CD4-positive, CD25-positive, alpha-beta regulatory T cell (primary cell): ENCODE data around the gene HLA-DMA. TPM values are rescaled to one million over a fixed set of nuclear protein-coding genes. Genes with fewer than 3 reads are reported as not detected.

Source experiments
- ATAC-seq, 2 donors: fragments of 150-1000 bp; cut with Tn5 transposase; one replicate each; pipeline ENCODE4 v1.10.0; 2021; ENCODE audit warnings: low read depth in 2 of 2, moderate number of reproducible peaks in 2 of 2, moderate library complexity in 1 of 2
- DNase-seq, 3 donors: peaks; one replicate each; pipeline versions ENCODE4 v3.0.0 to v3.0.0-alpha.2; 2012 to 2022; ENCODE audit warnings: mixed read lengths in 1 of 3
- H3K27ac ChIP-seq: one replicate; pipeline ENCODE4 v1.7.0; 2013; ENCODE audit warnings: mild to moderate bottlenecking, low read length; ENCODE audit not compliant: insufficient read depth, poor library complexity, severe bottlenecking
- H3K27me3 ChIP-seq: one replicate; pipeline ENCODE4 v1.7.0; 2013; ENCODE audit warnings: low read length; ENCODE audit not compliant: control insufficient read depth, insufficient read depth
- H3K36me3 ChIP-seq: one replicate; pipeline ENCODE4 v1.7.0; 2013; ENCODE audit warnings: mild to moderate bottlenecking, low read length, moderate library complexity; ENCODE audit not compliant: control insufficient read depth, insufficient read depth
- H3K4me1 ChIP-seq: 2 replicates; pipeline ENCODE4 v1.7.0; 2013; ENCODE audit warnings: mild to moderate bottlenecking, low read length; ENCODE audit not compliant: insufficient read depth, control insufficient read depth, poor library complexity, severe bottlenecking
- H3K4me3 ChIP-seq: one replicate; pipeline ENCODE4 v1.7.0; 2013; ENCODE audit warnings: low read depth, mild to moderate bottlenecking, low read length, moderate library complexity
- H3K9me3 ChIP-seq, 2 experiments: 1 replicate in 1 of 2; 2 replicates in 1 of 2; pipeline ENCODE4 v1.7.0; 2013; ENCODE audit warnings: low read length in 2 of 2, mild to moderate bottlenecking in 1 of 2, moderate library complexity in 1 of 2; ENCODE audit not compliant: control insufficient read depth in 2 of 2
- H3K27ac Mint-ChIP-seq, 3 donors: one replicate each; pipeline ENCODE4 v1.8.0; 2020 to 2022; ENCODE audit warnings: mild to moderate bottlenecking in 3 of 3, mixed read lengths in 3 of 3, moderate library complexity in 2 of 3
- H3K27me3 Mint-ChIP-seq: one replicate; pipeline ENCODE4 v1.8.0; 2022; ENCODE audit warnings: mild to moderate bottlenecking, mixed read lengths
- H3K36me3 Mint-ChIP-seq: one replicate; pipeline ENCODE4 v1.8.0; 2020; ENCODE audit warnings: mixed read lengths
- H3K4me1 Mint-ChIP-seq, 4 donors: one replicate each; pipeline ENCODE4 v1.8.0; 2020 to 2022; ENCODE audit warnings: mixed read lengths in 4 of 4, mild to moderate bottlenecking in 1 of 4
- H3K4me3 Mint-ChIP-seq, 4 donors: one replicate each; pipeline ENCODE4 v1.8.0; 2020 to 2022; ENCODE audit warnings: mild to moderate bottlenecking in 4 of 4, mixed read lengths in 4 of 4, moderate library complexity in 3 of 4
- H3K9me3 Mint-ChIP-seq, 7 donors: one replicate each; pipeline ENCODE4 v1.8.0; 2020 to 2022; ENCODE audit warnings: mixed read lengths in 7 of 7, mild to moderate bottlenecking in 3 of 7, moderate library complexity in 2 of 7
- polyA plus RNA-seq, 4 donors: library from polyadenylated mRNA; unstranded; fragments of 300-500 nt; fragmentation: Illumina TruSeq; gene quantifications; one replicate each; pipeline ENCODE4 v1.2.3, GENCODE V29; 2021
- total RNA-seq: library from RNA; stranded (reverse); gene quantifications from one replicate; pipeline ENCODE4 v1.2.3, GENCODE V29; 2022

The HLA-DMA gene
- total RNA-seq (53.1 TPM), polyA plus RNA-seq (10 to 100 TPM; 32.3 to 89.3 (median 70.1) TPM)

GRCh38 chr6:32952817-32953739, at the start of gene HLA-DMA:
Gene HLA-DMA (minus strand): TSS chr6:32953097. CDS start chr6:32953036, 61 bp downstream.
- peak within 1 kb of the TSS; percentile 84 to 87 (median 85) for H3K4me3 Mint-ChIP-seq
- Histone ChIP-seq H3K36me3 (no peaks in the 10 kb centered on the region), H3K4me1 (peaks cover 23% of the 10 kb centered on the region), H3K4me3 (peak within 1 kb of the TSS; percentile 76), H3K9me3 (no peaks in the 10 kb centered on the region), H3K27ac (peak within 1 kb of the TSS; percentile 73), H3K27me3 (no peaks in the 10 kb centered on the region)
- ATAC-seq, result peak; percentile 95 to 96
- peak; percentile 77 to 94 (median 85) for DNase-seq
- peaks cover 4% of the 10 kb centered on the region for H3K36me3 Mint-ChIP-seq
- H3K4me1 Mint-ChIP-seq, result peaks cover 25 to 70% (median 44%) of the 10 kb centered on the region in 4 donors
- no peaks in the 10 kb centered on the region for H3K27me3 Mint-ChIP-seq
- H3K27ac Mint-ChIP-seq, result peak within 1 kb of the TSS; percentile 74 to 90 (median 89)
- H3K9me3 Mint-ChIP-seq, result no peaks in the 10 kb centered on the region

- Mint-ChIP-seq H3K4me1 (peaks cover 4 to 8% (median 5%) of the 10 kb centered on the region in 4 donors), H3K4me3 (no peak overlapping the region), H3K27me3 (peaks cover 44% of the 10 kb centered on the region), H3K36me3 (no peaks in the 10 kb centered on the region), H3K27ac (no peak overlapping the region), H3K9me3 (no peaks in the 10 kb centered on the region)
- ATAC-seq (no peak), DNase-seq (no peak)
- Histone ChIP-seq H3K9me3 (no peaks in the 10 kb centered on the region), H3K27ac (no peak overlapping the region), H3K27me3 (peaks cover 19% of the 10 kb centered on the region), H3K36me3 (no peaks in the 10 kb centered on the region), H3K4me1 (peaks cover 3% of the 10 kb centered on the region), H3K4me3 (no peak overlapping the region)
Observed at GRCh38 chr6:33001685-33002084, 48.8 kb upstream of the HLA-DMA start.

- Histone ChIP-seq H3K4me3 (no peak overlapping the region), H3K9me3 (no peaks in the 10 kb centered on the region), H3K27me3 (peaks cover 27% of the 10 kb centered on the region), H3K4me1 (peaks cover 3% of the 10 kb centered on the region), H3K27ac (no peak overlapping the region), H3K36me3 (no peaks in the 10 kb centered on the region)
- Mint-ChIP-seq H3K4me3 (no peak overlapping the region), H3K4me1 (peaks cover 4 to 8% (median 5%) of the 10 kb centered on the region in 4 donors), H3K27ac (no peak overlapping the region), H3K27me3 (peaks cover 53% of the 10 kb centered on the region), H3K36me3 (no peaks in the 10 kb centered on the region), H3K9me3 (no peaks in the 10 kb centered on the region)
- DNase-seq (peak in 2 of 3 donors; percentile 30 to 67), ATAC-seq (no peak)
Observed at GRCh38 chr6:33000055-33000454, 47.2 kb upstream of the HLA-DMA start.

- Mint-ChIP-seq H3K4me1 (peaks cover 4 to 6% (median 5%) of the 10 kb centered on the region in 4 donors), H3K27ac (no peak overlapping the region), H3K36me3 (no peaks in the 10 kb centered on the region), H3K9me3 (no peaks in the 10 kb centered on the region), H3K4me3 (no peak overlapping the region), H3K27me3 (peaks cover 49% of the 10 kb centered on the region)
- no peak overlapping the region for H3K27ac ChIP-seq
- peaks cover 23% of the 10 kb centered on the region for H3K27me3 ChIP-seq
- DNase-seq (no peak), ATAC-seq (no peak)
- no peak overlapping the region for H3K4me3 ChIP-seq
- no peaks in the 10 kb centered on the region for H3K36me3 ChIP-seq
- no peaks in the 10 kb centered on the region for H3K9me3 ChIP-seq
- peaks cover 3% of the 10 kb centered on the region for H3K4me1 ChIP-seq
Observed at GRCh38 chr6:32995448-32995847, 42.6 kb upstream of the HLA-DMA start.

GRCh38 chr6:32993363-32993973, 40.6 kb upstream of the HLA-DMA start:
- no peak for DNase-seq

GRCh38 chr6:32991972-32992371, 39.1 kb upstream of the HLA-DMA start:
- Histone ChIP-seq H3K4me1 (no peaks in the 10 kb centered on the region), H3K9me3 (no peaks in the 10 kb centered on the region), H3K36me3 (no peaks in the 10 kb centered on the region), H3K27me3 (peaks cover 7% of the 10 kb centered on the region), H3K27ac (no peak overlapping the region), H3K4me3 (no peak overlapping the region)
- Mint-ChIP-seq H3K36me3 (no peaks in the 10 kb centered on the region), H3K4me3 (no peak overlapping the region), H3K4me1 (no peaks in the 10 kb centered on the region), H3K27ac (no peak overlapping the region), H3K9me3 (no peaks in the 10 kb centered on the region), H3K27me3 (peaks cover 35% of the 10 kb centered on the region)
- ATAC-seq (no peak), DNase-seq (no peak)

More at GRCh38 chr6:32993363-32993973, 40.6 kb upstream of the HLA-DMA start:
- peaks cover 15% of the 10 kb centered on the region for H3K27me3 ChIP-seq
- no peak overlapping the region for H3K27ac ChIP-seq
- no peak overlapping the region for H3K4me3 ChIP-seq
- H3K36me3 ChIP-seq, result no peaks in the 10 kb centered on the region
- H3K9me3 ChIP-seq, result no peaks in the 10 kb centered on the region
- Mint-ChIP-seq H3K4me1 (no peaks in the 10 kb centered on the region), H3K9me3 (no peaks in the 10 kb centered on the region), H3K4me3 (no peak overlapping the region), H3K27me3 (peaks cover 44% of the 10 kb centered on the region), H3K27ac (no peak overlapping the region), H3K36me3 (no peaks in the 10 kb centered on the region)
- no peaks in the 10 kb centered on the region for H3K4me1 ChIP-seq
- ATAC-seq, result no peak

- Mint-ChIP-seq H3K9me3 (no peaks in the 10 kb centered on the region), H3K4me3 (no peak overlapping the region), H3K27ac (peak overlapping the region in 1 of 3 donors; percentile 32)
Observed at GRCh38 chr6:32989368-32989767, 36.5 kb upstream of the HLA-DMA start.

More at GRCh38 chr6:32989368-32989767, 36.5 kb upstream of the HLA-DMA start:
- H3K36me3 Mint-ChIP-seq, result no peaks in the 10 kb centered on the region
- no peak for ATAC-seq
- DNase-seq, result peak in 1 of 3 donors; percentile 44
- no peak overlapping the region for H3K4me3 ChIP-seq
- no peaks in the 10 kb centered on the region for H3K36me3 ChIP-seq
- H3K27me3 Mint-ChIP-seq, result peaks cover 24% of the 10 kb centered on the region
- H3K4me1 Mint-ChIP-seq, result peaks cover 0 to 7% (median 5%) of the 10 kb centered on the region in 4 donors
- no peaks in the 10 kb centered on the region for H3K27me3 ChIP-seq
- H3K27ac ChIP-seq, result no peak overlapping the region
- no peaks in the 10 kb centered on the region for H3K9me3 ChIP-seq
- H3K4me1 ChIP-seq, result peaks cover 4% of the 10 kb centered on the region
